SJSA1 (cell line): ENCODE data around the gene SQOR. TPM values are rescaled to one million over a fixed set of nuclear protein-coding genes. Genes with fewer than 3 reads are reported as not detected.

Experiments used
- DNase-seq, 2 experiments: peaks; one replicate each; pipeline ENCODE4 v3.0.0-alpha.2; 2015 to 2020; ENCODE audit warnings: low spot score in 2 of 2, low read depth in 1 of 2
- H3K27ac ChIP-seq: fragments of 250-450 bp; sonication (Bioruptor Pico); 2 replicates; pipeline ENCODE4 v1.5.1; 2020; ENCODE audit warnings: mild to moderate bottlenecking, moderate library complexity
- H3K27me3 ChIP-seq: fragments of 250-450 bp; sonication (Bioruptor Pico); replicated peaks from 2 replicates; pipeline ENCODE4 v1.5.1; 2020; ENCODE audit warnings: mild to moderate bottlenecking, moderate library complexity
- H3K36me3 ChIP-seq: fragments of 250-450 bp; sonication (Bioruptor Pico); 2 replicates; pipeline ENCODE4 v1.5.1; 2020; ENCODE audit warnings: mild to moderate bottlenecking
- H3K4me1 ChIP-seq: fragments of 250-450 bp; sonication (Bioruptor Pico); replicated peaks from 2 replicates; pipeline ENCODE4 v1.6.1; 2021; ENCODE audit warnings: mild to moderate bottlenecking
- H3K4me3 ChIP-seq: fragments of 250-450 bp; sonication (Bioruptor Pico); 2 replicates; pipeline ENCODE4 v1.5.1; 2020; ENCODE audit warnings: mild to moderate bottlenecking
- H3K9me3 ChIP-seq: fragments of 250-450 bp; sonication (Bioruptor Pico); replicated peaks from 2 replicates; pipeline ENCODE4 v1.5.1; 2020; ENCODE audit warnings: mild to moderate bottlenecking
- total RNA-seq: library from RNA; depleted of rRNA; stranded (reverse); fragments of >200 nt; shearing (Covaris generic); gene quantifications from 2 replicates; pipeline ENCODE4 v1.2.3, GENCODE V29; 2014

SQOR gene
- total RNA-seq, 1 experiment from 2014 or later, result 4.7 TPM

- Histone ChIP-seq H3K27me3 (no peaks in the 10 kb centered on the region), H3K27ac (no peak overlapping the region), H3K4me1 (no peaks in the 10 kb centered on the region), H3K36me3 (no peaks in the 10 kb centered on the region), H3K4me3 (no peak overlapping the region), H3K9me3 (no peaks in the 10 kb centered on the region; the same call in 1 of the 2 replicates)
- no peak for DNase-seq
Measured at GRCh38 chr15:45657764-45658545, 23.1 kb downstream of the SQOR start.

- DNase-seq, result no peak
- Histone ChIP-seq H3K36me3 (no peaks in the 10 kb centered on the region), H3K27me3 (no peaks in the 10 kb centered on the region), H3K9me3 (no peaks in the 10 kb centered on the region; the same call in 1 of the 2 replicates), H3K4me3 (no peak overlapping the region), H3K4me1 (no peaks in the 10 kb centered on the region), H3K27ac (no peak overlapping the region)
Measured at GRCh38 chr15:45660231-45660979, 25.6 kb downstream of the SQOR start.

GRCh38 chr15:45662375-45662774, 27.5 kb downstream of the SQOR start:
- no peak for DNase-seq
- no peaks in the 10 kb centered on the region for H3K27me3 ChIP-seq
- H3K4me1 ChIP-seq, result no peaks in the 10 kb centered on the region
- no peaks in the 10 kb centered on the region for H3K36me3 ChIP-seq
- no peak overlapping the region for H3K4me3 ChIP-seq
- no peak overlapping the region for H3K27ac ChIP-seq
- no peaks in the 10 kb centered on the region; the same call in 1 of the 2 replicates for H3K9me3 ChIP-seq

- DNase-seq, result no peak
- H3K27me3 ChIP-seq, result no peaks in the 10 kb centered on the region
- no peak overlapping the region for H3K27ac ChIP-seq
- no peak overlapping the region for H3K4me3 ChIP-seq
- H3K9me3 ChIP-seq, result no peaks in the 10 kb centered on the region
- H3K36me3 ChIP-seq, result no peaks in the 10 kb centered on the region
- no peaks in the 10 kb centered on the region for H3K4me1 ChIP-seq
Measured at GRCh38 chr15:45664451-45664850, 29.6 kb downstream of the SQOR start.

GRCh38 chr15:45665261-45665660, 30.4 kb downstream of the SQOR start:
- H3K36me3 ChIP-seq, result no peaks in the 10 kb centered on the region
- H3K4me3 ChIP-seq, result no peak overlapping the region
- no peaks in the 10 kb centered on the region for H3K4me1 ChIP-seq
- H3K27me3 ChIP-seq, result no peaks in the 10 kb centered on the region
- no peak overlapping the region for H3K27ac ChIP-seq
- DNase-seq, result no peak
- H3K9me3 ChIP-seq, result no peaks in the 10 kb centered on the region

- Histone ChIP-seq H3K4me3 (no peak overlapping the region), H3K27ac (no peak overlapping the region), H3K4me1 (no peaks in the 10 kb centered on the region), H3K36me3 (no peaks in the 10 kb centered on the region), H3K27me3 (no peaks in the 10 kb centered on the region), H3K9me3 (no peaks in the 10 kb centered on the region)
- DNase-seq, result no peak
Measured at GRCh38 chr15:45666119-45666875, 31.5 kb downstream of the SQOR start.

GRCh38 chr15:45667002-45667401, 32.2 kb downstream of the SQOR start:
- no peak overlapping the region for H3K4me3 ChIP-seq
- H3K9me3 ChIP-seq, result no peaks in the 10 kb centered on the region
- no peaks in the 10 kb centered on the region for H3K4me1 ChIP-seq
- H3K27me3 ChIP-seq, result no peaks in the 10 kb centered on the region
- no peak for DNase-seq
- H3K27ac ChIP-seq, result no peak overlapping the region
- no peaks in the 10 kb centered on the region for H3K36me3 ChIP-seq

- Histone ChIP-seq H3K4me1 (no peaks in the 10 kb centered on the region), H3K27ac (no peak overlapping the region), H3K36me3 (no peaks in the 10 kb centered on the region), H3K27me3 (no peaks in the 10 kb centered on the region), H3K9me3 (no peaks in the 10 kb centered on the region), H3K4me3 (no peak overlapping the region)
- no peak for DNase-seq
Measured at GRCh38 chr15:45668386-45668785, 33.6 kb downstream of the SQOR start.

- Histone ChIP-seq H3K36me3 (no peaks in the 10 kb centered on the region), H3K9me3 (no peaks in the 10 kb centered on the region), H3K27ac (no peak overlapping the region), H3K27me3 (no peaks in the 10 kb centered on the region), H3K4me3 (no peak overlapping the region), H3K4me1 (no peaks in the 10 kb centered on the region)
- DNase-seq, result no peak
Measured at GRCh38 chr15:45669422-45669821, 34.6 kb downstream of the SQOR start.

- Histone ChIP-seq H3K27ac (no peak overlapping the region), H3K27me3 (no peaks in the 10 kb centered on the region)
- no peak for DNase-seq
Measured at GRCh38 chr15:45670091-45670490, 35.3 kb downstream of the SQOR start.

GRCh38 chr15:45670511-45670910, 35.7 kb downstream of the SQOR start:
- Histone ChIP-seq H3K9me3 (no peaks in the 10 kb centered on the region), H3K36me3 (no peaks in the 10 kb centered on the region), H3K4me3 (no peak overlapping the region), H3K27me3 (no peaks in the 10 kb centered on the region), H3K27ac (no peak overlapping the region), H3K4me1 (no peaks in the 10 kb centered on the region)
- no peak for DNase-seq

More at GRCh38 chr15:45670091-45670490, 35.3 kb downstream of the SQOR start:
- Histone ChIP-seq H3K36me3 (no peaks in the 10 kb centered on the region), H3K4me1 (no peaks in the 10 kb centered on the region), H3K9me3 (no peaks in the 10 kb centered on the region), H3K4me3 (no peak overlapping the region)

- no peaks in the 10 kb centered on the region for H3K4me1 ChIP-seq
- no peak for DNase-seq
- H3K4me3 ChIP-seq, result no peak overlapping the region
- no peaks in the 10 kb centered on the region for H3K9me3 ChIP-seq
- H3K36me3 ChIP-seq, result no peaks in the 10 kb centered on the region
- H3K27ac ChIP-seq, result no peak overlapping the region
- H3K27me3 ChIP-seq, result no peaks in the 10 kb centered on the region
Measured at GRCh38 chr15:45674677-45675076, 39.8 kb downstream of the SQOR start.

- Histone ChIP-seq H3K4me1 (no peaks in the 10 kb centered on the region), H3K27me3 (no peaks in the 10 kb centered on the region), H3K9me3 (no peaks in the 10 kb centered on the region), H3K36me3 (no peaks in the 10 kb centered on the region), H3K27ac (no peak overlapping the region), H3K4me3 (no peak overlapping the region)
- DNase-seq, result no peak
Measured at GRCh38 chr15:45677797-45678196, 43.0 kb downstream of the SQOR start.
